Transverse colon (tissue), 4 donors: Measurements from ENCODE around the gene CA6. TPM values are rescaled to one million over a fixed set of nuclear protein-coding genes. Genes with fewer than 3 reads are reported as not detected.
"Not testable (repeated sequence)": the region's sequence is repeated elsewhere in the genome, so short reads cannot be mapped to it uniquely, and the experiment has no call there.

Experiments
- DNase-seq: peaks from one replicate; pipeline ENCODE4 v3.0.0-alpha.2; 2019
- H3K27ac ChIP-seq, 4 donors: fragments of 200-600 bp; sonication (generic); 2 replicates each; pipeline ENCODE4 v1.5.1; 2016 to 2018; ENCODE audit warnings: inconsistent platforms in 4 of 4
- H3K27me3 ChIP-seq: fragments of 200-600 bp; sonication (generic); 2 replicates; pipeline ENCODE4 v1.5.1; 2017; ENCODE audit warnings: inconsistent platforms
- H3K36me3 ChIP-seq, 4 donors: fragments of 200-600 bp; sonication (generic); 2 replicates each; pipeline ENCODE4 v1.5.1; 2017 to 2019; ENCODE audit warnings: inconsistent platforms in 4 of 4
- H3K4me1 ChIP-seq, 4 donors: fragments of 200-600 bp; sonication (generic); 2 replicates each; pipeline ENCODE4 v1.5.1; 2017 to 2020; ENCODE audit warnings: inconsistent platforms in 4 of 4
- H3K4me3 ChIP-seq, 4 donors: fragments of 200-600 bp; sonication (generic); 1 replicate in 1 of 4; 2 replicates in 3 of 4; pipeline versions ENCODE4 v1.5.1 to v1.6.1; 2017 to 2019; ENCODE audit warnings: inconsistent platforms in 4 of 4
- H3K9me3 ChIP-seq, 2 donors: fragments of 200-600 bp; sonication (generic); 2 replicates each; pipeline ENCODE4 v1.5.1; 2017 to 2019; ENCODE audit warnings: inconsistent platforms in 2 of 2
- CTCF ChIP-seq, 5 experiments: fragments of 200-600 bp in 3 of 5; fragments of 450-650 bp in 2 of 5; sonication (generic) in 3 of 5; IDR thresholded peaks; 1 replicate in 2 of 5; 2 replicates in 3 of 5; pipeline ENCODE4 v1.5.1; 2016 to 2017; ENCODE audit warnings: antibody characterized with exemption in 5 of 5, inconsistent platforms in 3 of 5, mild to moderate bottlenecking in 2 of 5, moderate library complexity in 1 of 5
- EP300 ChIP-seq: sonication (generic); formaldehyde crosslinking; IDR thresholded peaks from one replicate; pipeline ENCODE4 v1.6.1; 2017; ENCODE audit warnings: antibody characterized with exemption, low read depth
- POLR2A ChIP-seq: fragments of 450-650 bp; IDR thresholded peaks from one replicate; pipeline ENCODE4 v1.6.1; 2016; ENCODE audit warnings: antibody characterized with exemption, mild to moderate bottlenecking, moderate library complexity
- POLR2AphosphoS5 ChIP-seq, 3 donors: sonication (generic); formaldehyde crosslinking; IDR thresholded peaks; one replicate each; pipeline ENCODE4 v1.6.1; 2016; ENCODE audit warnings: antibody characterized with exemption in 3 of 3
- WGBS, 2 donors: methylation state at CpG; one replicate each; pipeline ENCODE4 v1.1.5; 2018; ENCODE audit warnings: low coverage in 1 of 2; 5-methylcytosine and 5-hydroxymethylcytosine counted together
- in situ Hi-C, 4 donors: fragments of 200-750 bp; cut with MboI; loops; one replicate each; pipeline versions ENCODE4 v1.15.0 to v1.15.1; 2017; ENCODE audit warnings: low sequenced_read_pairs in 3 of 4, low pct_ligation_motif_present in 1 of 4, low pct_unique_long_range_greater_than_20kb in 1 of 4
- intact Hi-C: fragments of 100-400 bp; cut with DNase I; formaldehyde crosslinking; loops from one replicate; pipeline ENCODE4 v1.15.1; 2023; ENCODE audit warnings: low total_unique reads
- total RNA-seq, 4 donors: library from RNA; depleted of rRNA; stranded (reverse); fragments of >200 nt; gene quantifications; one replicate each; pipeline ENCODE4 v1.1.0, GENCODE V29; 2016

Gene CA6
- total RNA-seq, 4 donors from 2014 or later: not detected

GRCh38 chr1:8913457-8913856, 32.2 kb upstream of the CA6 start:
- 73 to 90% methylated on average over 4 to 9 of the region's 9 CpGs for WGBS, 2 donors
- TF ChIP-seq EP300 (no peak), POLR2AphosphoS5 (IDR thresholded peaks at IDR 0.05) (no peak)
- no peak for DNase-seq
- Histone ChIP-seq H3K4me1 (no peaks in the 10 kb centered on the region), H3K4me3 (no peak overlapping the region), H3K9me3 (no peaks in the 10 kb centered on the region), H3K36me3 (no peaks in the 10 kb centered on the region), H3K27me3 (no peaks in the 10 kb centered on the region), H3K27ac (no peak overlapping the region)
- in situ Hi-C loops (loop anchor here in 2 of 4 donors (10.0 kb wide), 2 partner anchors 81 to 91 kb away; no protein-coding TSS in a partner anchor), intact Hi-C loops (no loop called here)

GRCh38 chr1:8914466-8914865, 31.2 kb upstream of the CA6 start:
- no peak for DNase-seq
- Histone ChIP-seq H3K4me3 (no peak overlapping the region), H3K4me1 (no peaks in the 10 kb centered on the region), H3K27me3 (no peaks in the 10 kb centered on the region), H3K9me3 (no peaks in the 10 kb centered on the region), H3K27ac (no peak overlapping the region), H3K36me3 (no peaks in the 10 kb centered on the region)
- WGBS, 2 donors: 93% methylated on average over 7 of the region's 7 CpGs; no CpG with 5 or more reads in 1 of the 2 donors
- no peak for TF ChIP-seq POLR2AphosphoS5 (IDR thresholded peaks at IDR 0.05)
- TF ChIP-seq EP300: no peak
- TF ChIP-seq CTCF (IDR thresholded peaks at IDR 0.05): no peak
- TF ChIP-seq POLR2A: no peak
- intact Hi-C loops (no loop called here), in situ Hi-C loops (loop anchor here in 2 of 4 donors (10.0 kb wide), 2 partner anchors 80 to 90 kb away; no protein-coding TSS in a partner anchor)

GRCh38 chr1:8915446-8915845, 30.2 kb upstream of the CA6 start:
- TF ChIP-seq EP300: no peak
- no peak for TF ChIP-seq POLR2AphosphoS5 (IDR thresholded peaks at IDR 0.05)
- no peak for TF ChIP-seq POLR2A
- TF ChIP-seq CTCF (IDR thresholded peaks at IDR 0.05): no peak
- Histone ChIP-seq H3K27ac (no peak overlapping the region), H3K36me3 (no peaks in the 10 kb centered on the region), H3K27me3 (no peaks in the 10 kb centered on the region), H3K9me3 (no peaks in the 10 kb centered on the region), H3K4me1 (no peaks in the 10 kb centered on the region), H3K4me3 (no peak overlapping the region)
- WGBS, 2 donors: 65% methylated on average over 3 of the region's 3 CpGs
- in situ Hi-C loops (loop anchor here in 2 of 4 donors (10.0 kb wide), 2 partner anchors 79 to 89 kb away; no protein-coding TSS in a partner anchor), intact Hi-C loops (no loop called here)
- DNase-seq: no peak

DNA sequence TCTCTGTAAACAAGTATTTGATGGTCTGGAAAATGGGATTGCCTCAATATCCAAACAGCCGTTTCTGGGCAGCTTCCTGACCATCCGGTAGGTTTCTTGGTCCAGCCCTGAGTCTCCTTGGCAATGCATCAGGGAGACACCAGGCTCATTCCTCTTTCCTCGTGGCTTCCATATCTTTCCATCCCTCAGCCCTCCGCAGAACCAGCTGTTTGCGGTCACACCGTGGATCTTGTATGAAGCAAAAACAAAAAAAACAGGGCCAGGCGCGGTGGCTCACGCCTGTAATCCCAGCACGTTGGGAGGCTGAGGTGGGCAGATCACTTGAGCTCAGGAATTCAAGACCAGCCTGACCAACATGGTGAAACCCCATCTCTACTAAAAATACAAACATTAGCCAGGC, 28.1 kb upstream of the CA6 start:
- H3K27me3 ChIP-seq, H3K4me1 ChIP-seq, H3K4me3 ChIP-seq, DNase-seq, H3K9me3 ChIP-seq, H3K27ac ChIP-seq, H3K36me3 ChIP-seq, intact Hi-C loops: not testable (repeated sequence)
- in situ Hi-C loops: loop anchor here in 2 of 4 donors (10.0 kb wide), 2 partner anchors 77 to 87 kb away; no protein-coding TSS in a partner anchor
- 59 to 65% methylated on average over 6 to 10 of the region's 10 CpGs for WGBS, 2 donors

DNA sequence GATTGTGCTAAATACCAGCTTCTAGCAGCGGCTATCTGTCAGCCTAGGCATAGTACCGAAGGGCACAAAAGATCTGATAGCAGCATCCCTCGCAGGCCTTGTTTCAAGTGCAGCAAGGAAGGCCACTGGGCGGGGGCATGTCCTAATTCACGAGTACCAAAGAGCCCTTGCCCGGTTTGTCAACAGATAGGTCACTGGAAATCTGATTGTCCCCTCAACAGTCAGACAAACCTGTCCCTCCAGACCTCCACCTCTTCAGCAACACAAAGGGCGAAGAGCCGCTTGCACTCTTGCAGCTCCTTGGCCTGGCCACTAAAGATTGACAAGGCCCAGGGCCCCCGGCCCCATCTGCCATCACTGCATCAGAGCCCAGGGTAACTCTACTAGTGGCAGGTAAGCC, 22.7 kb upstream of the CA6 start:
- TF ChIP-seq CTCF (IDR thresholded peaks at IDR 0.05) (no peak), EP300 (no peak), POLR2A (no peak), POLR2AphosphoS5 (IDR thresholded peaks at IDR 0.05) (no peak)
- Histone ChIP-seq H3K27ac (no peak overlapping the region), H3K4me3 (no peak overlapping the region), H3K36me3 (no peaks in the 10 kb centered on the region), H3K27me3 (no peaks in the 10 kb centered on the region), H3K4me1 (no peaks in the 10 kb centered on the region), H3K9me3 (no peaks in the 10 kb centered on the region)
- no peak for DNase-seq
- 92% methylated on average over 9 of the region's 9 CpGs; no CpG with 5 or more reads in 1 of the 2 donors for WGBS, 2 donors
- in situ Hi-C loops: loop anchor here in 2 of 4 donors (10.0 kb wide), 1 partner anchor 62 kb away; no protein-coding TSS in a partner anchor
- intact Hi-C loops: loop anchor here (5.0 kb wide), 1 partner anchor 179 kb away; no protein-coding TSS in a partner anchor
